Activated B cell treated with CpG ODN at 0.5 μM for 24 hours (primary cell): ENCODE measurements around the gene ZNF425. TPM values are rescaled to one million over a fixed set of nuclear protein-coding genes. Genes with fewer than 3 reads are reported as not detected.
A peak's percentile ranks its signal among the peaks of the same experiment; 100 is the strongest.

Experiments used
- ATAC-seq: fragments of 200-7000 bp; cut with Tn5 transposase; one replicate; pipeline ENCODE4 v1.10.0; 2021; ENCODE audit warnings: low read depth, mild to moderate bottlenecking, moderate library complexity
- CTCF ChIA-PET: fragments of 350-600 bp; sonication (Branson Sonifier 250); formaldehyde crosslinking; loops from one replicate; lab custom pipeline; 2021; ENCODE audit warnings: antibody characterized with exemption; lab: Charles Lee
- POLR2A ChIA-PET: fragments of 350-600 bp; sonication (Branson Sonifier 250); formaldehyde crosslinking; loops from one replicate; lab custom pipeline; 2021; ENCODE audit warnings: antibody characterized with exemption; lab: Charles Lee
- DNase-seq: peaks from one replicate; pipeline ENCODE4 v3.0.0; 2022
- H3K27ac Mint-ChIP-seq: one replicate; pipeline ENCODE4 v1.8.0; 2020; ENCODE audit warnings: mixed read lengths
- H3K27me3 Mint-ChIP-seq: one replicate; pipeline ENCODE4 v1.8.0; 2021; ENCODE audit warnings: mixed read lengths
- H3K36me3 Mint-ChIP-seq: one replicate; pipeline ENCODE4 v1.8.0; 2021; ENCODE audit warnings: low read depth, mixed read lengths
- H3K4me1 Mint-ChIP-seq: one replicate; pipeline ENCODE4 v1.8.0; 2021; ENCODE audit warnings: mixed read lengths
- H3K4me3 Mint-ChIP-seq: one replicate; pipeline ENCODE4 v1.8.0; 2020; ENCODE audit warnings: mild to moderate bottlenecking, mixed read lengths
- H3K9me3 Mint-ChIP-seq: one replicate; pipeline ENCODE4 v1.8.0; 2020; ENCODE audit warnings: mixed read lengths
- CTCF ChIP-seq: fragments of 200-600 bp; IDR thresholded peaks from one replicate; pipeline ENCODE4 v1.8.0; 2022; ENCODE audit warnings: antibody characterized with exemption, mild to moderate bottlenecking
- intact Hi-C: fragments of 100-400 bp; cut with micrococcal nuclease; formaldehyde crosslinking; loops from one replicate; pipeline ENCODE4 v1.15.1; 2024
- total RNA-seq: library from RNA; stranded (reverse); gene quantifications from 2 replicates; pipeline ENCODE4 v1.2.3, GENCODE V29; 2022

The ZNF425 gene
- total RNA-seq, 1 donor from 2014 or later = 1.4 TPM

GRCh38 chr7:149153346-149153745, 27.2 kb upstream of the ZNF425 start:
- ATAC-seq = no peak
- Mint-ChIP-seq H3K4me1 (peaks cover 17% of the 10 kb centered on the region), H3K27ac (no peak overlapping the region), H3K27me3 (no peaks in the 10 kb centered on the region), H3K9me3 (no peaks in the 10 kb centered on the region), H3K36me3 (peaks cover 36% of the 10 kb centered on the region), H3K4me3 (no peak overlapping the region)
- CTCF ChIA-PET = no interaction called here
- POLR2A ChIA-PET = no interaction called here
- TF ChIP-seq CTCF = no peak
- intact Hi-C loops = no loop called here
- no peak for DNase-seq

GRCh38 chr7:149150981-149151380, 24.9 kb upstream of the ZNF425 start:
- DNase-seq (no peak), ATAC-seq (no peak)
- Mint-ChIP-seq H3K27ac (no peak overlapping the region), H3K27me3 (no peaks in the 10 kb centered on the region), H3K4me3 (no peak overlapping the region), H3K36me3 (peaks cover 23% of the 10 kb centered on the region), H3K4me1 (peaks cover 20% of the 10 kb centered on the region), H3K9me3 (no peaks in the 10 kb centered on the region)
- no peak for TF ChIP-seq CTCF
- CTCF ChIA-PET = no interaction called here
- intact Hi-C loops = no loop called here
- POLR2A ChIA-PET = no interaction called here

GRCh38 chr7:149147752-149148653, 21.9 kb upstream of the ZNF425 start:
- ChIA-PET POLR2A (interaction anchor here (0.6 to 4.7 kb wide), 14 partner anchors 16 to 1258 kb away, joined by 3 to 66 read pairs (median 8); partner anchors contain the start of genes CUL1, PDIA4, ZNF212 and ZNF282), CTCF (interaction anchor here (0.7 to 3.0 kb wide), 8 partner anchors 13 to 163 kb away, joined by 3 to 27 read pairs (median 4); partner anchors contain the start of genes ZNF282 and ZNF425)
- TF ChIP-seq CTCF = no peak
- Mint-ChIP-seq H3K4me3 (peak overlapping the region; percentile 82), H3K9me3 (no peaks in the 10 kb centered on the region), H3K4me1 (peaks cover 32% of the 10 kb centered on the region), H3K36me3 (peaks cover 3% of the 10 kb centered on the region), H3K27ac (peak overlapping the region; percentile 68), H3K27me3 (no peaks in the 10 kb centered on the region)
- intact Hi-C loops = loop anchor here (1.0 to 5.0 kb wide), 14 partner anchors 22 to 476 kb away; partner anchors contain the start of genes CUL1, EZH2, PDIA4 and ZNF212
- ATAC-seq (peak; percentile 22), DNase-seq (no peak)

- Mint-ChIP-seq H3K4me1 (peaks cover 32% of the 10 kb centered on the region), H3K4me3 (peak within 1 kb of the TSS; percentile 91), H3K27ac (peak within 1 kb of the TSS; percentile 94), H3K36me3 (peaks cover 3% of the 10 kb centered on the region), H3K9me3 (no peaks in the 10 kb centered on the region), H3K27me3 (no peaks in the 10 kb centered on the region)
- no peak for TF ChIP-seq CTCF
- ChIA-PET POLR2A (interaction anchor here (0.5 to 4.7 kb wide), 20 partner anchors 12 to 1259 kb away, joined by 3 to 66 read pairs (median 6); partner anchors contain the start of genes CUL1, PDIA4, ZNF212 and ZNF282), CTCF (interaction anchor here (0.6 to 3.0 kb wide), 14 partner anchors 12 to 494 kb away, joined by 3 to 27 read pairs (median 3); partner anchors contain the start of genes ZNF282 and ZNF425)
- DNase-seq (peak; percentile 87), ATAC-seq (peak; percentile 84)
- intact Hi-C loops = loop anchor here (1.0 to 5.0 kb wide), 13 partner anchors 21 to 448 kb away; partner anchors contain the start of genes CUL1, EZH2, PDIA4 and ZNF212
These were observed 21.1 kb upstream of the ZNF425 start, which contains the start of gene ZNF398 for GRCh38 chr7:149147072-149147751. ZNF398 (plus strand) TSS chr7:149147453; CDS start chr7:149147743, 290 bp downstream.
